Articular chondrocyte of knee joint (primary cell): Measurements from ENCODE around the gene CNTLN. TPM values are rescaled to one million over a fixed set of nuclear protein-coding genes. Genes with fewer than 3 reads are reported as not detected.

Experiments
- small RNA-seq: library from RNA; depleted of rRNA; stranded (forward); fragments of <200 nt; gene quantifications from one replicate; pipeline ENCODE3, GENCODE V24; 2012
- total RNA-seq: library from RNA; depleted of rRNA; stranded (reverse); fragments of >200 nt; gene quantifications from 2 replicates; pipeline ENCODE4 v1.2.3, GENCODE V29; 2012

CNTLN gene
- 24.6 and 26.1 TPM in 2 replicates for total RNA-seq

GRCh38 chr9:17134396-17135294 is at the start of gene CNTLN:
Gene CNTLN, plus strand, starts transcription at chr9:17135040. Its CDS starts 26 bp downstream, at chr9:17135066.

Small RNAs within 50 kb of the gene (small RNA-seq; reads per million reads assigned to genes)
- gene RPS29P33 = not detected
